Neuronal stem cell (in vitro differentiated cells): ENCODE results near the gene PRPS1.

Experiments
- DNase-seq: peaks from one replicate; pipeline ENCODE4 v3.0.0-alpha.2; 2013; ENCODE audit warnings: low spot score
- H2AFZ ChIP-seq: one replicate; pipeline ENCODE4 v1.6.1; 2013; ENCODE audit warnings: mild to moderate bottlenecking, low read length, inconsistent platforms
- H2AK5ac ChIP-seq: 2 replicates; pipeline ENCODE4 v1.6.1; 2013; ENCODE audit warnings: low read depth, mild to moderate bottlenecking, inconsistent platforms, low read length, moderate library complexity, mixed read lengths
- H2BK120ac ChIP-seq: 2 replicates; pipeline ENCODE4 v1.6.1; 2013; ENCODE audit warnings: low read depth, mild to moderate bottlenecking, inconsistent platforms, low read length, moderate library complexity, mixed read lengths
- H2BK12ac ChIP-seq: one replicate; pipeline ENCODE4 v1.6.1; 2013; ENCODE audit warnings: low read length, inconsistent platforms
- H2BK15ac ChIP-seq: 2 replicates; pipeline ENCODE4 v1.6.1; 2013; ENCODE audit warnings: mild to moderate bottlenecking, low read length, inconsistent platforms, mixed read lengths
- H2BK5ac ChIP-seq: one replicate; pipeline ENCODE4 v1.6.1; 2013; ENCODE audit warnings: inconsistent platforms, mild to moderate bottlenecking, low read length, moderate library complexity
- H3K14ac ChIP-seq: one replicate; pipeline ENCODE4 v1.6.1; 2013; ENCODE audit warnings: low read length, inconsistent platforms
- H3K18ac ChIP-seq: 2 replicates; pipeline ENCODE4 v1.6.1; 2013; ENCODE audit warnings: low read length, inconsistent platforms
- H3K23ac ChIP-seq: 2 replicates; pipeline ENCODE4 v1.6.1; 2013; ENCODE audit warnings: low read depth, mild to moderate bottlenecking, mixed read lengths, low read length, inconsistent platforms; ENCODE audit not compliant: poor library complexity
- H3K27ac ChIP-seq: replicated peaks from 3 replicates; pipeline ENCODE4 v1.5.1; 2013; ENCODE audit warnings: low read length, inconsistent platforms
- H3K27me3 ChIP-seq, 3 experiments: 2 replicates each; pipeline ENCODE4 v1.6.1; 2013; ENCODE audit warnings: low read length in 3 of 3, mild to moderate bottlenecking in 2 of 3, inconsistent platforms in 1 of 3, low read depth in 1 of 3, mixed read lengths in 1 of 3, moderate library complexity in 1 of 3; ENCODE audit not compliant: control insufficient read depth in 3 of 3, insufficient read depth in 3 of 3
- H3K36me3 ChIP-seq, 2 donors: replicated peaks in 1 of 2; 2 replicates each; pipeline ENCODE4 v1.6.1; 2013; ENCODE audit warnings: low read length in 2 of 2; ENCODE audit not compliant: control insufficient read depth in 2 of 2, insufficient read depth in 2 of 2
- H3K4ac ChIP-seq: 2 replicates; pipeline ENCODE4 v1.6.1; 2013; ENCODE audit warnings: inconsistent platforms, mild to moderate bottlenecking, low read length, moderate library complexity
- H3K4me1 ChIP-seq, 2 donors: 1 replicate in 1 of 2; 2 replicates in 1 of 2; pipeline ENCODE4 v1.6.1; 2013; ENCODE audit warnings: low read length in 2 of 2, low read depth in 1 of 2; ENCODE audit not compliant: control insufficient read depth in 2 of 2, insufficient read depth in 1 of 2
- H3K4me2 ChIP-seq: one replicate; pipeline ENCODE4 v1.6.1; 2013; ENCODE audit warnings: mild to moderate bottlenecking, low read length, inconsistent platforms; ENCODE audit not compliant: insufficient read depth, poor library complexity, severe bottlenecking
- H3K4me3 ChIP-seq, 2 donors: 2 replicates each; pipeline ENCODE4 v1.5.1; 2013; ENCODE audit warnings: low read length in 2 of 2, mild to moderate bottlenecking in 2 of 2, inconsistent platforms in 1 of 2, moderate library complexity in 1 of 2
- H3K79me1 ChIP-seq: one replicate; pipeline ENCODE4 v1.6.1; 2013; ENCODE audit warnings: low read depth, mild to moderate bottlenecking, inconsistent platforms, low read length, moderate library complexity
- H3K9ac ChIP-seq: one replicate; pipeline ENCODE4 v1.6.1; 2013; ENCODE audit warnings: mild to moderate bottlenecking, low read depth, low read length, inconsistent platforms; ENCODE audit not compliant: poor library complexity
- H3K9me3 ChIP-seq, 2 donors: replicated peaks in 1 of 2; 2 replicates each; pipeline versions ENCODE3 to v1.6.1; 2013; ENCODE audit warnings: low read length in 2 of 2, mild to moderate bottlenecking in 2 of 2, inconsistent platforms in 1 of 2, low read depth in 1 of 2, mixed read lengths in 1 of 2, moderate library complexity in 1 of 2; ENCODE audit not compliant: control insufficient read depth in 2 of 2, insufficient read depth in 1 of 2
- H4K8ac ChIP-seq: one replicate; pipeline ENCODE4 v1.6.1; 2013; ENCODE audit warnings: low read depth, mild to moderate bottlenecking, inconsistent platforms, low read length, moderate library complexity
- H4K91ac ChIP-seq: one replicate; pipeline ENCODE4 v1.6.1; 2013; ENCODE audit warnings: low read length, low read depth, mild to moderate bottlenecking, inconsistent platforms; ENCODE audit not compliant: poor library complexity
- WGBS, 2 donors: extraction: QIAGEN DNeasy Blood & Tissue Kit; methylation state at CpG; one replicate each; pipeline ENCODE4 v1.1.7; 2013; ENCODE audit warnings: missing lambda C conversion rate in 2 of 2, mixed read lengths in 1 of 2; ENCODE audit not compliant: insufficient read length in 2 of 2, insufficient replicate concordance in 1 of 2; ENCODE audit errors: extremely low coverage in 2 of 2; 5-methylcytosine and 5-hydroxymethylcytosine counted together

PRPS1 gene

DNA sequence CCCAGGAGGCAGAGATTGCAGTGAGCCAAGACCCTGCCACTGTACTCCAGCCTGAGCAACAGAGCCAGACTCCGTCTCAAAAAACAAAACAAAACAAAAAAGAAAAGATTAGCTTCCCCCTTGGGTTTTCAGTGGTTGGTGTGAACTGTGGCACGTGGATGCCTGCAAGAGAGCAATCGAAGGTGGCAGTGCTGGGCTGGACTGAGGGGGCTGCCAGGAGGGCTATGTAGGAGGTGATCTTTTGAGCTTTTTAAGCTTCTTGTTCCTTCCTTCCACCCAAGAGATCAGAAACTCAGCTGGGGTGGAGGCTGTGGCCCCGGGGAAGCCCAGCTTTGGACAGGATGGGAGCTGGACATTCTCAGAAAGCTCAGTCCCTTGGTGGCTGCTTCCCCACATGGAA is 49.6 kb downstream of the PRPS1 start:
- no peak overlapping the region for H3K4me3 ChIP-seq
- WGBS, 2 donors: no CpG with 5 or more reads among the region's 4 CpGs
- no peak overlapping the region for H2BK15ac ChIP-seq
- no peak overlapping the region for H2AFZ ChIP-seq
- H3K9me3 ChIP-seq: no peaks in the 10 kb centered on the region
- no peak overlapping the region for H3K14ac ChIP-seq
- no peak overlapping the region for H2BK120ac ChIP-seq
- no peak overlapping the region for H2BK12ac ChIP-seq
- H2AK5ac ChIP-seq: no peak overlapping the region
- no peak overlapping the region for H3K4ac ChIP-seq
- peaks cover 0 to 51% (median 0%) of the 10 kb centered on the region in 3 experiments for H3K27me3 ChIP-seq
- H3K27ac ChIP-seq: no peak overlapping the region
- H4K91ac ChIP-seq: no peak overlapping the region
- DNase-seq: no peak
- H3K4me1 ChIP-seq: peaks cover 2 to 10% of the 10 kb centered on the region in 2 donors
- H3K36me3 ChIP-seq: no peaks in the 10 kb centered on the region
- H3K18ac ChIP-seq: no peak overlapping the region
- H3K23ac ChIP-seq: no peak overlapping the region
- H3K9ac ChIP-seq: no peak overlapping the region
- no peak overlapping the region for H4K8ac ChIP-seq
- no peak overlapping the region for H3K4me2 ChIP-seq
- no peaks in the 10 kb centered on the region for H3K79me1 ChIP-seq
- peak overlapping the region; percentile 13 for H2BK5ac ChIP-seq

DNA sequence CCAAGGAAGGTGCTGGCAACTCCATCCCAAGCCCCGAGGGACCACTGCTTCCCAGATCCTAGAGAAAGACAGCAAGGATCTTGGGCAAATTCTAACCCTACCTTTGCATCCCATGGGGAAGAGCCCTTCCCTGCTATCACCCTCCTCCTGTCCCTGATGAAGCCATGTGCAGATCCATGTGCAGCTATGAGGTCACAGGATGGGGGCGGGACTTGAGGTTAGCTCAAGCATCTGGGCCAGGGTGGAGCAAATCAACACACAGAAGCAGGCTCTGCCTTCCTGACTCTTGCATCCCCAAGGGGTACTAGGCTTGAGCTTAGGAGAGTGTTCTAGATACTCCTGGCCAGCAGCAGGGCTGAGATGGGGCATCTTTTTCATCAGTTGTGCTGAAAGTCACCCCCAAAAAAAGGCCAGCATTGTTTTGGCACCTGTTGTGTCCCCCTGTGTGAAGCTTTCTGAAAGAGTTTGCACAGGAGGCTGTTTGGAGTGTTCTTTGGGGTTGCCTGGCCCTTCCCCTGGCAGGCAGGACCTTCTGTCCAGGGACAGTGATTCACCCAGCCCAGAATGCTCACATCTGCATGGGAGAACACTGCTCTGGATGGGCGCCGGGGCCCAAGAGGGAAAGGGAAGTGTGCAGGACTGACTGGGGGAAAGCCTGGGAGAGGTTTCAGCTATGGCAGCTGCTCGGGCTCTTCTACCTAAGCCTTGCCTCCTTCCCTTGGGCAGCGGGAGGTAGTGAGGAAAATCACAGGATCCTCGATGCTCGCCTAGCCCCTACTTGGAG is 50.8 kb downstream of the PRPS1 start:
- Histone ChIP-seq H4K8ac (no peak overlapping the region), H2AFZ (no peak overlapping the region), H3K79me1 (no peaks in the 10 kb centered on the region), H3K14ac (no peak overlapping the region), H3K27ac (no peak overlapping the region), H3K4me3 (no peak overlapping the region), H2BK12ac (no peak overlapping the region), H3K36me3 (no peaks in the 10 kb centered on the region), H2AK5ac (no peak overlapping the region), H3K9ac (no peak overlapping the region), H3K4me1 (peaks cover 2 to 3% of the 10 kb centered on the region in 2 donors), H3K27me3 (peaks cover 0 to 51% (median 0%) of the 10 kb centered on the region in 3 experiments), H3K4me2 (no peak overlapping the region), H3K23ac (no peak overlapping the region), H3K9me3 (no peaks in the 10 kb centered on the region), H3K18ac (no peak overlapping the region), H2BK5ac (no peak overlapping the region), H2BK120ac (no peak overlapping the region), H2BK15ac (no peak overlapping the region), H3K4ac (no peak overlapping the region), H4K91ac (no peak overlapping the region)
- no peak for DNase-seq
- WGBS, 2 donors: no CpG with 5 or more reads among the region's 8 CpGs

DNA sequence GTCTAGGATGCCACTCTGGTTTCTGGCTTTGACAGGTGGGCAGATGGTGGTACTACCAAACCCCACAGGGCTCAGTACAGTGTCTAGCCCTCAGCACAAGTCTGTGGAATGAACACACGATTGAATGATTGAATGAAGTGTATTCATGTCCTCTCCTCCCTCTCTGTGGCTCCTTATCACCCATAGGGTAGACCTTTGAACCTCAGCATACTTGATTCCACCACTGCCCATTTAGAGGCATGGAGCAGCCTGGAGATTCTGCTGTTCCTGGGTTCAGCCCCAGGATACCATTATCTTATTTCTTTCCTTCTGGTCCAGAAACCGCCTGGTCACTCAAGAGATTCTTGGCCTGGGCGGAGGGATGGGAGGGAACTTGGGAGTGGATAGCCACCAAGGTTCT is 53.9 kb downstream of the PRPS1 start:
- Histone ChIP-seq H2AK5ac (no peak overlapping the region), H3K4me2 (no peak overlapping the region), H4K8ac (no peak overlapping the region), H3K4me3 (no peak overlapping the region), H2BK12ac (no peak overlapping the region), H3K23ac (no peak overlapping the region), H3K9ac (no peak overlapping the region), H4K91ac (no peak overlapping the region), H3K9me3 (no peaks in the 10 kb centered on the region), H2BK120ac (no peak overlapping the region), H3K27ac (no peak overlapping the region), H3K18ac (no peak overlapping the region), H2AFZ (no peak overlapping the region), H2BK15ac (no peak overlapping the region), H3K79me1 (no peaks in the 10 kb centered on the region), H3K4ac (no peak overlapping the region), H3K27me3 (peaks cover 0 to 31% (median 0%) of the 10 kb centered on the region in 3 experiments), H3K36me3 (no peaks in the 10 kb centered on the region), H3K14ac (no peak overlapping the region), H2BK5ac (no peak overlapping the region), H3K4me1 (no peaks in the 10 kb centered on the region)
- no peak for DNase-seq
- WGBS, 2 donors: no CpG with 5 or more reads among the region's 3 CpGs

DNA sequence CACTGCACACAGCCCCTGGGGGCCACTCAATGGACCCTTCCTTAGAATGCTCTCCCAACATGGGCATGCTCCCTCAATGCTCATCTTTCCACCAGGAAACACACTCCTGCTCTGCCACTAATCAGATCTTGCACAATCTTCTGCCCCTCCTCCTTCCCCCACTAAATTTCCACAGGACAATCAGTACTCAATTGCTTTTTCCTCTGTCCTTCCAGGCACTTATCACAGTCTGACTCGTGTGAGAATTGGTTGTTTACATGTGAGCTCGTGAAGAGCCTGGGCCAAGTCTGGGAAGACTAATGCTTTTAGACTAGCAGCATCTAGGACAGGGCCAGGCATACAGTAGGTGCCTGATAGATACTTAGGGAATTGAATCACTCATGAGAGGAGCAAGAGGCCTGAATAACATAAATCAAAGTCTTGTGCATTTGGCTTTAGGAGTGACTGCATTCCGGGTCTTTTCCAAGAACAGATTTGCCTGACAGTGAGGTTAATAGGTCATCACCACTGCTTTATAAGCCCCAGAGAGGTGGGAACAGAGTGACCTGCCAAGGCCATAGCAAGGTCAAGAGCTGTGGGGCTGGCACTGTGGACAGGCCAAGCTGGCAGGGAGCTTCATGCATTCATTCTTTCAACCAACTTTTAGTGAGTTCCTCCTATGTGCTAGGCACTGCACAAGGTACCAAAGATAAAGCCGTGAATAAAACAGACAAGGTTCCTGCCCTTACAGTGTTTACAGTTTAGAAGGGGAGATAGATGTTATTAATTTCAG is 55.0 kb downstream of the PRPS1 start:
- Histone ChIP-seq H2BK15ac (no peak overlapping the region), H2AFZ (no peak overlapping the region), H2BK12ac (no peak overlapping the region), H4K8ac (no peak overlapping the region), H3K4me2 (no peak overlapping the region), H3K27ac (no peak overlapping the region), H3K14ac (no peak overlapping the region), H3K4ac (no peak overlapping the region), H3K18ac (no peak overlapping the region), H3K4me3 (no peak overlapping the region), H3K9ac (no peak overlapping the region), H3K9me3 (no peaks in the 10 kb centered on the region), H3K27me3 (peaks cover 0 to 23% (median 0%) of the 10 kb centered on the region in 3 experiments), H2BK120ac (no peak overlapping the region), H3K36me3 (no peaks in the 10 kb centered on the region), H3K23ac (no peak overlapping the region), H2AK5ac (no peak overlapping the region), H2BK5ac (no peak overlapping the region), H3K79me1 (no peaks in the 10 kb centered on the region), H4K91ac (no peak overlapping the region), H3K4me1 (no peaks in the 10 kb centered on the region)
- no peak for DNase-seq
- no CpG with 5 or more reads among the region's 4 CpGs for WGBS, 2 donors
